H9 (cell line): ENCODE measurements around the gene GALNT2. TPM values are rescaled to one million over a fixed set of nuclear protein-coding genes. Genes with fewer than 3 reads are reported as not detected.

Experiments
- DNase-seq: peaks from one replicate; pipeline ENCODE4 v3.0.0-alpha.2; 2017
- H2AFZ ChIP-seq: one replicate; pipeline ENCODE4 v1.6.1; 2013; ENCODE audit warnings: mild to moderate bottlenecking, low read length, control low read depth, moderate library complexity
- H2AK5ac ChIP-seq: 2 replicates; pipeline ENCODE4 v1.6.1; 2013; ENCODE audit warnings: low read length, control low read depth, mixed read lengths; ENCODE audit not compliant: insufficient read length
- H2BK120ac ChIP-seq: one replicate; pipeline ENCODE4 v1.6.1; 2013; ENCODE audit warnings: low read depth, mild to moderate bottlenecking, low read length, control low read depth, inconsistent platforms; ENCODE audit not compliant: poor library complexity, severe bottlenecking
- H2BK12ac ChIP-seq: 2 replicates; pipeline ENCODE4 v1.6.1; 2013; ENCODE audit warnings: low read length, control low read depth, mixed read lengths, low read depth; ENCODE audit not compliant: insufficient read length
- H2BK15ac ChIP-seq: 2 replicates; pipeline ENCODE4 v1.6.1; 2013; ENCODE audit warnings: low read depth, low read length, control low read depth
- H2BK20ac ChIP-seq: one replicate; pipeline ENCODE4 v1.6.1; 2013; ENCODE audit warnings: low read depth, mild to moderate bottlenecking, low read length, control low read depth, inconsistent platforms; ENCODE audit not compliant: poor library complexity, severe bottlenecking
- H2BK5ac ChIP-seq: 2 replicates; pipeline ENCODE4 v1.6.1; 2013; ENCODE audit warnings: low read length, control low read depth, mixed read lengths; ENCODE audit not compliant: insufficient read length
- H3K14ac ChIP-seq: 2 replicates; pipeline ENCODE4 v1.6.1; 2013; ENCODE audit warnings: low read length, control low read depth; ENCODE audit not compliant: insufficient read depth
- H3K18ac ChIP-seq: 2 replicates; pipeline ENCODE4 v1.6.1; 2013; ENCODE audit warnings: low read depth, mild to moderate bottlenecking, mixed read lengths, low read length, control low read depth; ENCODE audit not compliant: insufficient read length
- H3K23ac ChIP-seq: 2 replicates; pipeline ENCODE4 v1.6.1; 2013; ENCODE audit warnings: low read length, control low read depth, mixed read lengths, low read depth; ENCODE audit not compliant: insufficient read length
- H3K23me2 ChIP-seq: 2 replicates; pipeline ENCODE4 v1.6.1; 2013; ENCODE audit warnings: low read depth, mild to moderate bottlenecking, mixed read lengths, low read length, control low read depth; ENCODE audit not compliant: insufficient read length, poor library complexity, severe bottlenecking
- H3K27ac ChIP-seq: 2 replicates; pipeline ENCODE4 v1.5.1; 2013; ENCODE audit warnings: low read length, control low read depth, mixed read lengths, low read depth; ENCODE audit not compliant: insufficient read length
- H3K27me3 ChIP-seq: 2 replicates; pipeline ENCODE4 v1.6.1; 2013; ENCODE audit warnings: low read length, control low read depth, inconsistent platforms; ENCODE audit not compliant: insufficient read depth
- H3K4ac ChIP-seq: 2 replicates; pipeline ENCODE4 v1.6.1; 2013; ENCODE audit warnings: low read depth, mild to moderate bottlenecking, control low read depth, inconsistent platforms, low read length, moderate library complexity
- H3K4me1 ChIP-seq: 2 replicates; pipeline ENCODE4 v1.6.1; 2013; ENCODE audit warnings: low read length, control low read depth, inconsistent platforms; ENCODE audit not compliant: insufficient read depth
- H3K4me2 ChIP-seq: 2 replicates; pipeline ENCODE4 v1.6.1; 2013; ENCODE audit warnings: low read length, control low read depth, mixed read lengths; ENCODE audit not compliant: insufficient read length, insufficient read depth
- H3K56ac ChIP-seq: 2 replicates; pipeline ENCODE4 v1.6.1; 2013; ENCODE audit warnings: low read depth, mild to moderate bottlenecking, mixed read lengths, low read length, control low read depth; ENCODE audit not compliant: insufficient read length
- H3K79me1 ChIP-seq: 2 replicates; pipeline ENCODE4 v1.6.1; 2013; ENCODE audit warnings: low read depth, mild to moderate bottlenecking, moderate library complexity, low read length, control low read depth, inconsistent platforms; ENCODE audit not compliant: insufficient read depth, poor library complexity, severe bottlenecking
- H3K79me2 ChIP-seq: 2 replicates; pipeline ENCODE4 v1.6.1; 2013; ENCODE audit warnings: low read length, control low read depth, inconsistent platforms; ENCODE audit not compliant: insufficient read depth
- H3K9ac ChIP-seq: 2 replicates; pipeline ENCODE4 v1.6.1; 2013; ENCODE audit warnings: low read length, control low read depth, mixed read lengths; ENCODE audit not compliant: insufficient read length; ENCODE audit errors: extremely low read depth
- H3K9me3 ChIP-seq: one replicate; pipeline ENCODE4 v1.6.1; 2013; ENCODE audit warnings: low read depth, low read length, inconsistent platforms; ENCODE audit not compliant: control insufficient read depth
- H3T11ph ChIP-seq: one replicate; pipeline ENCODE4 v1.6.1; 2013; ENCODE audit warnings: mild to moderate bottlenecking, low read length, control low read depth, inconsistent platforms
- H4K20me1 ChIP-seq: one replicate; pipeline ENCODE4 v1.6.1; 2013; ENCODE audit not compliant: control insufficient read depth, insufficient read length, insufficient read depth
- H4K5ac ChIP-seq: 2 replicates; pipeline ENCODE4 v1.6.1; 2013; ENCODE audit warnings: low read depth, mild to moderate bottlenecking, mixed read lengths, low read length, control low read depth; ENCODE audit not compliant: insufficient read length
- H4K8ac ChIP-seq: replicated peaks from 2 replicates; pipeline ENCODE4 v1.6.1; 2013; ENCODE audit warnings: low read length, control low read depth, mixed read lengths, low read depth; ENCODE audit not compliant: insufficient read length
- H4K91ac ChIP-seq: 2 replicates; pipeline ENCODE4 v1.6.1; 2013; ENCODE audit warnings: low read depth, mild to moderate bottlenecking, moderate library complexity, mixed read lengths, low read length, control low read depth; ENCODE audit not compliant: insufficient read length
- H3K27ac Mint-ChIP-seq, 3 experiments: 2 replicates in 2 of 3; 3 replicates in 1 of 3; pipeline ENCODE4 v1.8.0; 2020 to 2021; ENCODE audit warnings: mixed read lengths in 3 of 3, mild to moderate bottlenecking in 1 of 3, moderate library complexity in 1 of 3
- H3K27me3 Mint-ChIP-seq: 2 replicates; pipeline ENCODE4 v1.8.0; 2021; ENCODE audit warnings: low read depth, mild to moderate bottlenecking, moderate library complexity, mixed read lengths
- H3K36me3 Mint-ChIP-seq, 3 experiments: 2 replicates in 2 of 3; 3 replicates in 1 of 3; pipeline ENCODE4 v1.8.0; 2020 to 2021; ENCODE audit warnings: low read depth in 3 of 3, mixed read lengths in 3 of 3; ENCODE audit not compliant: insufficient read depth in 1 of 3
- H3K4me1 Mint-ChIP-seq, 2 experiments: 2 replicates each; pipeline ENCODE4 v1.8.0; 2020; ENCODE audit warnings: mixed read lengths in 2 of 2
- H3K4me3 Mint-ChIP-seq, 2 experiments: 2 replicates in 1 of 2; 3 replicates in 1 of 2; pipeline ENCODE4 v1.8.0; 2020 to 2021; ENCODE audit warnings: mild to moderate bottlenecking in 2 of 2, mixed read lengths in 2 of 2, moderate library complexity in 1 of 2
- H3K9me3 Mint-ChIP-seq, 2 experiments: 2 replicates in 1 of 2; 3 replicates in 1 of 2; pipeline ENCODE4 v1.8.0; 2020; ENCODE audit warnings: mild to moderate bottlenecking in 2 of 2, mixed read lengths in 2 of 2, moderate library complexity in 1 of 2
- CTCF ChIP-seq: fragments of 200-600 bp; sonication (generic); conservative IDR thresholded peaks from 3 replicates; pipeline ENCODE4 v1.8.0; 2021; ENCODE audit warnings: antibody characterized with exemption, mild to moderate bottlenecking
- WGBS: extraction: QIAGEN DNeasy Blood & Tissue Kit; methylation state at CpG from one replicate; pipeline ENCODE4 v1.1.7; 2013; ENCODE audit warnings: missing lambda C conversion rate, low lambda C conversion rate, mixed read lengths; ENCODE audit not compliant: insufficient read length; ENCODE audit errors: extremely low coverage; 5-methylcytosine and 5-hydroxymethylcytosine counted together
- total RNA-seq: library from RNA; stranded (reverse); gene quantifications from 2 replicates; pipeline ENCODE4 v1.2.1, GENCODE V29; 2021

Gene GALNT2
- total RNA-seq, 1 experiment from 2014 or later: 57.6 TPM

DNA sequence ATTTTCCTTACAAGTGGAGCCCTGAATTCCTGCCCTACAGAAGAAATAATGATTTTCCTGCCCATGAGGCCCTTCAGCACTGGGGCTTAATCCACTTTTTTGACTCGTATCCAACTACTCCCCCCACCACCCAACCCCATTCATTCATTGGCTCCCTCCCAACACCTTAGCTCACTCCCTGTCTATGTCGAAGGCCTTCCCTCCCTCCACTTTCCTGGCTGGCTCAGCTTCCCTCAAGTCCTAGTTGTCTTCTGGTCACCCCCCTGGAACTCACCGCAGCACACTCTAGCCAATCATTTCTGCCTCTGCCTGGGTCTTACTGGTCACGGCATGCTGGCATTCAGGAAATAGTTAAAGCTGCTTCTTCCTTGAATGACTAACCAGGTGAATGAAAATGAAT is 240.2 kb downstream of the GALNT2 start:
- H4K20me1 ChIP-seq: no peaks in the 10 kb centered on the region
- H3K23me2 ChIP-seq: peaks cover 3% of the 10 kb centered on the region
- no peak overlapping the region for H3T11ph ChIP-seq
- H4K8ac ChIP-seq: no peak overlapping the region
- no peak overlapping the region for H2BK12ac ChIP-seq
- H3K14ac ChIP-seq: no peak overlapping the region
- Mint-ChIP-seq H3K9me3 (no peaks in the 10 kb centered on the region), H3K27ac (no peak overlapping the region), H3K4me3 (no peak overlapping the region), H3K4me1 (peaks cover 10 to 12% of the 10 kb centered on the region in 2 experiments), H3K36me3 (no peaks in the 10 kb centered on the region; a peak in 1 of 7 replicates), H3K27me3 (no peaks in the 10 kb centered on the region)
- no peak overlapping the region for H3K56ac ChIP-seq
- H2BK120ac ChIP-seq: no peak overlapping the region
- no CpG with 5 or more reads among the region's 4 CpGs for WGBS
- no peak overlapping the region for H4K91ac ChIP-seq
- H3K9ac ChIP-seq: no peak overlapping the region
- TF ChIP-seq CTCF: no peak
- H2AK5ac ChIP-seq: no peak overlapping the region
- H3K9me3 ChIP-seq: no peaks in the 10 kb centered on the region
- no peak overlapping the region for H3K4ac ChIP-seq
- no peaks in the 10 kb centered on the region for H3K79me1 ChIP-seq
- no peak overlapping the region for H3K4me2 ChIP-seq
- no peak overlapping the region for H3K18ac ChIP-seq
- H2BK15ac ChIP-seq: no peak overlapping the region
- H2AFZ ChIP-seq: no peak overlapping the region
- no peaks in the 10 kb centered on the region for H3K4me1 ChIP-seq
- H2BK20ac ChIP-seq: no peak overlapping the region
- DNase-seq: no peak
- no peak overlapping the region for H3K23ac ChIP-seq
- no peak overlapping the region for H3K27ac ChIP-seq
- H4K5ac ChIP-seq: no peak overlapping the region
- no peak overlapping the region for H2BK5ac ChIP-seq
- H3K79me2 ChIP-seq: no peaks in the 10 kb centered on the region
- no peaks in the 10 kb centered on the region for H3K27me3 ChIP-seq
